GM19043 (cell line): Measurements from ENCODE around the gene TRIM8.
A peak's percentile ranks its signal among the peaks of the same experiment; 100 is the strongest.

Source experiments
- ATAC-seq: cut with Tn5 transposase; IDR thresholded peaks from one replicate; pipeline ENCODE4 v1.9.1; 2021; ENCODE audit warnings: low read depth; ENCODE audit not compliant: unreplicated experiment

Gene TRIM8

DNA sequence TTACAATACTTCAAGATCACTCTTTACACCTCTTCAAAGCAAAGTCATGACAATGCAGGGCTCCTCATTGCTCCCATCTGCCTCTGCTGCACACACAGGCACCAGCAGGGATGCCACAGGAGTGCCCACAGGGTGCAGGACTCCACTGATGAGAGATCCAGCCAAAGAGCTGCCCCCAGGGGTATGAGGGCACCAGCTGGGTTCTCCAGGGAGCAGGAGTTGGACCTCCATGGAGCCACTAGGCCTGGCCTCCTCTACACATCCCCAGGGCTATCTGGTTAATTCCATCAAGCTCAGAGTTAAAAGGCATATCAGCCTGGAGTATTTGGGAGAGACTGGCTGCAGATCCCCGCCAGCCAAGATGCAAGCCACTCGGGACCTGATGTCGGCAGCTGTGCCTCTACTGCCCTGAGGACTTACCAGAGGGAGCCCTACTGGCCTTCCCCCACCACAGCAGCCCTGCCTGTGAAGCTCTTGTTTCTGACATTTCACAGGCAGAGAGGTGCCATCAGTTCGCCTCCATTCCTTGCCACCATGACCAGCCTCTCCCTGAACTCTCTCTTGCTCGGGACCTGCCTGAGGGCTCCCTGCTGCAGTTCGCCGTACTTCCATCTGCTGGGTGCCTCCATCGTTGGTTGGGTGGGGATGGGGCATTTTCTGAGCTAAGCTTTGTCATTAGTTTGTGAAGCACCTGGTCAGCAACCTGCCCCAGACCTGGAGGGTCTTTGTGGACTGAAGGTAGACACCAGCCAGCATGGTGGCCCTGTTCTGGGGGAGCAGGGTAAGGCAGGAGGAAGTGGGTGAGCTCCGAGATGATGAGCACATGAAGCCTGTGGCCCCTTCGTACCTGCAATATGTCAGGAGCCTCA, 12.5 kb upstream of the TRIM8 start:
- ATAC-seq, result no peak

DNA sequence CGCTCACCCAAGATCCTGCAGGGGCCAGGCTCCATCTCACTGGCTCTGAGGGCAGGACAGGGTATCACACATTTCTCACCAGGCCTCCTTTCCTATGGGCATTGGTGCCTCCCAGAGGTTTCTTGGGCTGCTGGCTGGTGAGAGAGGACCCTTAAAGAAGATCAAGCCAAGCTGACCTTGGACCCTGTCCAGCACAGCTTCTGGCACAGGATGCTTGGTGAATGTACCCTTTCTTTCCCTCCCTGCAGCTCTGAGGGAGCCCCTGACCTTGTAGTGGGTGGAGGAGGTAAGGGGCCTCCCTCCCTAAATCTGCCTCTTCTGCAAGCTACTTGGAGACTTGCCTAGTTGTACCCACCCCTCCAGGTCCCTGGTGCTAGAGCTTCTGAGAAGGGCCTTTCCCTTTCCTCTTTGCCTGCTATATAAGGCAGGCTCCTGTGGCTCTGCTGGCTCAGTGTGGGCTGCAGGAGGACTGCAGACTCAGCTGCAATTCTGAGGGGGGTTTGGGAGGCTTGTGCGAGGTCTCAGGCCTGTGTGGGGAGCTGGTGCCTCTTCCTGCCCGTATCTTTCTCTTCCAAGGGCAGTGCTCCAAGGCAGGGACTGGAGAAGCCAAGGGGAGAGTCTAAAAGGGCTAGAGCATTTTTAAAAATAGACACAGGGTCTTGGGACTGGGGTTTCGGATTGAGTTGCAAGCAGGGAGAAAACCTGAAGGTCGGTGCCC, 11.7 kb upstream of the TRIM8 start:
- no peak for ATAC-seq

DNA sequence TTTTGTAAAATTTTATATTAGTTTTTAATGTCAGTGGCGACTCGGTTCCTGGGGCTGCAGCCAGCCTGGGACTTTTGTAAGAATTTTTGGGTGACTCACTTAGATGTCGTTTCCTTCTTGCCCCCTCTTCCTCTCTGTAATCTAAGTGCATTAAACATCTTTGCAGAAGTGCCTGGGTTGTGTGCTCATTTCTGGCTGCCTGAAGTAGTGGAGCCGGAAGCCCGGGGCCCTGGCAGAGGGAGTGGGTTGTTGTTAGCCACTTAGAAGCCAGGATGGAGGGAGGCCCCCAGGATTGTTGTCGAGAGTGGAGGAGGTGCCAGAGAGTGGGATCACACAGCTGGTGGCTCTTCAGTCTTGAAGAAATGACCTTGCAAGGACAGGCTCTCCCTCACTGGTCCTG, 11.0 kb upstream of the TRIM8 start:
- no peak for ATAC-seq

DNA sequence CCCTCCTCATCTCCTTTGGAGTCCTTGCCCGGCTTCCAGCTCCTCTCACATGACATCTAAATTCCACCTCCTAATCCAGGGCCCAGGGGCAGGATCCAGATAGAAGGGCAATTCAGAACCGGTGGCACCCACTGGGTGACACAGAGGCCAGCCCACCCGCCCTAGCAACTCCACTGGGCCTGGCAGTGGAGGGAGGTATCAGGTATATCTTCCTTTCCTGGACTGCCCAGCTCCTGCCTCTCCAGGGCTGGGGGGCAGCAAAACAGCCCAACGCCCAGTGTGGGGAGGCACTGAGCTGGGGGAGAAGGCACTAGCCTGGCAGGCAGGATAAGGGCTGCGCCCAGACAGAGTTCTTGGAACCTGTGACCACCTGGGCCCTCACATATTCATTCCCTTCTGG, 10.4 kb upstream of the TRIM8 start:
- ATAC-seq, result no peak

DNA sequence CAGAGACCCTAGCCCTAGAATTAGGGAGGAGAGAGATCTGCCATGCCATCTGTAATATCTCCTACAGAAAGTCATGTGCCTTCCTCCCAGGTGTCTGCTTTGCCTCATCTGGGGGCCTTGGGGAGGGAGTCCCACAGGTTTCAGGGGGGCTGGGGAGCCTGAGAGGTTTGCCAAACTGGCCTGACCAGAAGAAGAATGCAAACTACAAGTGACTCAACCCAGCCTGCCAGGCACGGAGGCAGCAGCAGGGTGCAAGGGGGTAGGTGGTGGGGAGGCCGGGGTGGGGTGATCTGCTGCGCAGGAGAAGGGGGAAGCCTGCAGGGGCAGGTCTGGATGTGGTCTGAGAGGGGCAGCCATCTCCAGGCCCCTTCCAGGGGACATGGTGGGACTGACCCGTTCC, 9.6 kb upstream of the TRIM8 start:
- no peak for ATAC-seq

GRCh38 chr10:102635377-102635776, 8.9 kb upstream of the TRIM8 start:
- no peak for ATAC-seq

DNA sequence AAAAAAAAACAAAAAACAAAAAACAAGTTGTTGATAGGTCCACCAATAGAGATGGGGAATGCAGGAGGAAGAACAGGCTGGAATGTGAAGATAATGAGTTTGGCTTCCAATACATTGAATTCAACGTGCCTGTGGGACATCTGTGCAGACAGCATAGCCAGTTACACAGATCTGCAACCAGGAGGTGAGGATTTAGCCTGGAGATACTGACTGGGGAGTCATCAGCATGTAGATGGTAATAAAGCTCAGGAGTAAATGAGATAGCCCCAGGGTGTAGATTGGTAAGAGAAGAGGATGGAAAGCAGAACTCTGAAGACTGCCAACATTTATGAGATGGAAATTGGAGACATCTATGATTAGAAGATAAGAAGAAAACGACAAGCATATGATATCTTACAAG, 4.7 kb upstream of the TRIM8 start:
- no peak for ATAC-seq

- ATAC-seq, result no peak
Observed at GRCh38 chr10:102641402-102641801, 2.9 kb upstream of the TRIM8 start.

- peak; percentile 49 for ATAC-seq
Observed at GRCh38 chr10:102641880-102642735, 2.2 kb upstream of the TRIM8 start.

DNA sequence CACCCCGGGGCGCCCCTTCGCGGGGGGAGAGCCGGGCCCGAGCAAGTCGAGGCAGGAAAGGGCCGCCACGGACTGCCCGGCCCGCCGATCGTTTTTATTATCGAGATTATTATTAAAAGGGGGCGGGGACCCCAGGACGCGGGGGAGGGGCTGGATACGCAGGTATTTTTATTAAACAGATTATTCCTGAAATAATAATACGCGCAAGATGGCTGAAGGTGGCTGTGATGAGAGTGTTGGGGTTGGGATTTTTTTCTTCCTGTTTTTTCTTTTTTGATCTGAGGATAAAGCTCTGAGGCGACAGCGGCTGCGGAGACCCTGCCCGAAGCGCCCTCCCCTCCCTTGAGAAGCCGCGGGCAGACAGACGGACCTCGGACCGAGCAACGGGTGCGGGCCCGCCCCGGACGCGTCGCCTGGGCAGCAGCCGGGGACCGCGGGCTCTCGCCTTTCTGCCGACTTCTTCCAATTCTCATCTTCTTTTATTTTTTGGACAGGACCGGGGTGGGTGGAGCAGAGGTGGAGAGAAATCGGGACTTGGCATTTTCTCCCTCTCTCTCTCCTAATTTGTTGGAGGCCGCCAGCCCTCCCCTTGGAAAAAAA, 1.4 kb upstream of the TRIM8 start:
- ATAC-seq, result no peak

DNA sequence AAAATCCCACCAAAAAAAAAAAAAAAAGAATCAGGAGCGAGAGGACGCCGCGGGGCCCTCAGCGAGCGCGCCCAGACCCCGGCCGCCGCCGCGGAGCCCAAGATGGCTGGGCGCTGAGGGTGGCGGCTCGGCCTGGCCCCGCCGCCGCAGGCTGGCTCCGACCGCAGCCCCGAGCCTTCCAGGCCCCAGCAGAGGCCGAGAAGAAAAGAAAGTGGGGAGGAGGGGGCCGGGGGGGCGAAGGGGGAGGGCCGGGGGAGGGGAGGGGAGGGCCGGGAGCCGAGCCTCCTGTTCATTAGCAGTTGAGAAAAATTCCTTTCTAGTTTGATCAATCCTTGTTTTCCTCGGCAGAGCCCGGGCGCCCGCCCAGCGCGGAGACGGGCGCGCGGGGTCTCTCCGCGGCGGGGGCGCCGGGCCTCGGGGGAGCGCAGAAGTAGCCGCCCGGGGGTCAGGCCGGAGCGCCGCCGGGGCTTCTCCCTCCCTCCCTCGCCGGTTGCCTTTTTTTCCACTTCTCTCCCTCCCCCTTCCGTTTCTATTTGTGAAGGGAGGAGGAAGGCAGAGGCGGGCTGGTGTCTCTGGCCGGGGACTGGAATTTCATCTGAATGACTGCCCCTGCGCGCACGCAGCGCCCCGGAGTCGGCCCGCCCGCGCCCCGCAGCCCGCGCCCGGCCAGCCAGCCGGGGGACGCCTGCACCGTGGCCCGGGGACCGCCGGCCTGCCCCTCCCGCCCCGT, 778 bp upstream of the TRIM8 start:
- no peak for ATAC-seq

GRCh38 chr10:102644646-102645387, 538 bp downstream of the TRIM8 start:
- no peak for ATAC-seq

- ATAC-seq, result no peak
Observed at GRCh38 chr10:102645388-102645740, 1.1 kb downstream of the TRIM8 start.

GRCh38 chr10:102645741-102646609, 1.7 kb downstream of the TRIM8 start:
- peak; percentile 42 for ATAC-seq

GRCh38 chr10:102646610-102647442, 2.5 kb downstream of the TRIM8 start:
- ATAC-seq, result no peak

DNA sequence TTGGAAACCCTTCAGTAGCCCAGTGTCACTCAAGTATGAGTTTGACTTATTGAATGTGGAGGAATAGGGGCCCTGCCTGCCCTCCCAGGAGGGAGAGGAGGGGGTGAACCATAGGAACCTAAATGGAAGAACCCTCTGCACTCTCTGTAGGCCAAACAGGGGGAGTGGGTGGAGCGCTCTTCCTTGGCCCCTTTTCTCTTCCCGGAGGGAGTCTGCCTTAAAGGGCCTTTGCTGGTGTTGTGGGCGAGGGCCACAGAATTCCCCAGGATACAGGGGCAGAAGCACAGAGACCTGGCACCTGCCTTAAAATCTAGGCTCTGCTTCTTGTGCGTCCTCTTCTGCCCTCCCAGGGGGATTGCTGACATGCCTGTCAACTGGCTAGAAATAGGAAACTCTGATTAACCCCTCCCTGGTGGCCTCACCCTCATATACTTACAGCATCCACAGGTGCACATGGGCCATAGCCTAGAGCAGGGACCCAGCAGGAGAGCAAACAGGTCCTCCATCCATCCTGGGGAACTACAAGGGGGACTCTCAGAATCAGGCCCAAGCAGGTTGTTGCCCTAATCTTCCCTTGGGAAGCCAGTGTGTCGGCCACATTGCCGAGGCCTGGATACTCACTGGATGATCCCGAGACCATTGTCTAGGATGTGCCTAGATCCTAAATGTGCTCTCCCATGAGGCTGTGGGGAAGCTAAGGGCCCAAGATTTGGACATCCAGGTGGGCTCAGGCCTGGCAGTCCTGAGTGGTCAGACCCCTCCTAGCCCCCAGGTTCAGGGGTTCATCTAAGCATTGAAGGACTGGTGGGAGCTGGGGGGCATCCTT, 3.4 kb downstream of the TRIM8 start:
- no peak for ATAC-seq
